ENCODE measurements around the gene SHROOM2. TPM values are rescaled to one million over a fixed set of nuclear protein-coding genes. Genes with fewer than 3 reads are reported as not detected.

The SHROOM2 gene
- total and polyA plus RNA-seq, 9 of the 15 experiments (the other 6 are each of a cell fraction or from before 2014, with no cell fraction given): not detected

DNA sequence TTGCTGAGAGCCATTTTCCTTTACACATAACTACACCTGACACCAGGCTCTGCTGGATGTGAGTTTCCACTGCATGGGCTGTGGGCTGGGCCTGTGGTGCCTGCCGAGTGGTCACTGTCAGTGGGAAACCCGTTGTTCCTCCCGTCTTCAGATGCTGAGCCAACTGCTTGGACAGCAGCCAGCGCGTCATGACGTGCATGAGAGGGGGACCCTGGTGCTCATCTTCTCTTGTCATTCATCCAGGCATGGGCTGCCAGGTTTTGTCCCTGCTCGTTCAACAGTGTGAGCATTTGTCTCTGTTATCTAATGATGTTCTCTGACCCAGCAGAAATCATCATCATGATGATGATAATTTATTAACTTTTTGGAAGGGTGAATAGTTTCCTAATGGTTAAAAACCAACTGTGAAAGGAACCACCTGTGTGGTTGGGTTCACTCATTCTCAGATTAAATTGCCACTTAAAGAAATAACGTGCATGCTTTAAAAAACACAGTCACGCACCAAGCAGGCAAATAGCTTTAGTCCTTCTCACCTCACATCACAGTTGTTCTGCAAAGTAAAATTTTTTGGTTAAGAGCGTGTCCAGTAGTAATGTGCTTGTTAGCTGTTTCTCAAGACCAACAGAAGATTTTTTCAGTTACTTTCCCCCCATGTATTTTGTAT, 161.0 kb downstream of the SHROOM2 start:
- Histone ChIP-seq H3K79me2 (ENCODE audit: control insufficient read depth, insufficient read depth, low read length) (no peaks in the 10 kb centered on the region), H3K4me2 (ENCODE audit: insufficient read depth, low read length) (no peak overlapping the region), H3K9ac (ENCODE audit: insufficient read depth in 1 of 2, low read depth in 2 of 2, low read length in 2 of 2) (no peak overlapping the region), H3K27me3 (ENCODE audit: control insufficient read depth in 2 of 2, insufficient read depth in 2 of 2, low read length in 2 of 2) (peaks cover 0 to 43% of the 10 kb centered on the region in 2 experiments; a peak in 2 of 5 replicates), H4K20me1 (replicated peaks; ENCODE audit: control insufficient read depth, insufficient read depth, low read length) (no peaks in the 10 kb centered on the region), H3K4me3 (no peak overlapping the region), H3K36me3 (ENCODE audit: control insufficient read depth, insufficient read depth, low read length) (no peaks in the 10 kb centered on the region), H3K9me1 (ENCODE audit: control insufficient read depth, insufficient read depth, low read length) (no peaks in the 10 kb centered on the region), H2AFZ (ENCODE audit: low read depth, low read length) (no peak overlapping the region), H3K27ac (ENCODE audit: extremely low read depth, low read depth, low read length) (no peak overlapping the region), H3K4me1 (replicated peaks in 1 of 2; ENCODE audit: control insufficient read depth in 2 of 2, insufficient read depth in 2 of 2, low read length in 2 of 2) (no peaks in the 10 kb centered on the region), H3K9me3 (replicated peaks; ENCODE audit: control insufficient read depth, insufficient read depth, low read depth, low read length) (no peaks in the 10 kb centered on the region)
- DNase-seq (ENCODE audit: extremely low read depth in 1 of 4, low spot score in 3 of 4) (no peak), FAIRE-seq (no peak), ATAC-seq (no peak)
- ChIA-PET POLR2A (no interaction called here), CTCF (ENCODE audit: low intra/inter-chr PET ratio) (no interaction called here)
- TF ChIP-seq ZNF766 (CRISPR knock-in tag; conservative IDR thresholded peaks at IDR 0.05) (no peak), ZBTB8A (IDR thresholded peaks at IDR 0.05; ENCODE audit: partially characterized antibody) (no peak), CBFA2T3 (IDR thresholded peaks at IDR 0.05) (no peak), SREBF2 (CRISPR knock-in tag; IDR thresholded peaks at IDR 0.05) (no peak), GABPA (tag; conservative IDR thresholded peaks at IDR 0.05; ENCODE audit: low read depth) (no peak), KLF10 (CRISPR knock-in tag; IDR thresholded peaks at IDR 0.05) (no peak)
- in situ Hi-C loops (cut with MboI) (no loop called here), intact Hi-C loops (cut with micrococcal nuclease) (no loop called here)
- 3% methylated on average over 8 of the region's 10 CpGs for WGBS (ENCODE audit: insufficient coverage, low coverage, missing lambda C conversion rate)
- no TSS peak for BruUV-seq (replicated peaks)

DNA sequence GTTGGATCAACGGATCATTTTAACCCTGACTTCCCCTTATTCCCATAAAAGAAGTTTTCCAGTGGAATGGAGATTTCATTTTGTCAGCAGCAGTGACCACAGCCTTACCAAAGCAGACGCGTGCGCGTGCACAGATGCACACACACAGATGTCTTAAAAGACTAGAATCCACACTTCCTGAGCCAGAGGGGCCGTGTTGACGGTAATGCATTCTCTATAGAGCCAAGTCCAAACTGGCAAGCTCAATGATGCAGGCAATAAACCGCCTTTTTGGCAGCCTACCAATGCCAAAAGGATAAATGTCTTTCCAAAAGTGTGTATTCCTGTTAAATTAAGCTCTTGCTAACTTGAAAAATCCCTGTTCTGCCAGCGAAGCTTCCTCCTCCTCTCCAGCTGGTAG, 162.2 kb downstream of the SHROOM2 start:
- H3K9ac ChIP-seq (ENCODE audit: insufficient read depth in 1 of 2, low read depth in 2 of 2, low read length in 2 of 2): no peak overlapping the region
- WGBS (ENCODE audit: insufficient coverage, low coverage, missing lambda C conversion rate): 4% methylated on average over 9 of the region's 9 CpGs
- H3K4me2 ChIP-seq (ENCODE audit: insufficient read depth, low read length): no peak overlapping the region
- no peaks in the 10 kb centered on the region for H3K36me3 ChIP-seq (ENCODE audit: control insufficient read depth, insufficient read depth, low read length)
- ChIA-PET POLR2A (no interaction called here), CTCF (ENCODE audit: low intra/inter-chr PET ratio) (no interaction called here)
- FAIRE-seq (no peak), ATAC-seq (no peak), DNase-seq (ENCODE audit: extremely low read depth in 1 of 4, low spot score in 3 of 4) (no peak)
- peaks cover 0 to 43% of the 10 kb centered on the region in 2 experiments; a peak in 2 of 5 replicates for H3K27me3 ChIP-seq (ENCODE audit: control insufficient read depth in 2 of 2, insufficient read depth in 2 of 2, low read length in 2 of 2)
- H4K20me1 ChIP-seq (replicated peaks; ENCODE audit: control insufficient read depth, insufficient read depth, low read length): no peaks in the 10 kb centered on the region
- intact Hi-C loops (cut with micrococcal nuclease) (no loop called here), in situ Hi-C loops (cut with MboI) (no loop called here)
- no peak overlapping the region for H3K4me3 ChIP-seq
- H3K9me3 ChIP-seq (replicated peaks; ENCODE audit: control insufficient read depth, insufficient read depth, low read depth, low read length): no peaks in the 10 kb centered on the region
- BruUV-seq (replicated peaks): no TSS peak
- no peaks in the 10 kb centered on the region for H3K4me1 ChIP-seq (replicated peaks in 1 of 2; ENCODE audit: control insufficient read depth in 2 of 2, insufficient read depth in 2 of 2, low read length in 2 of 2)
- H3K79me2 ChIP-seq (ENCODE audit: control insufficient read depth, insufficient read depth, low read length): no peaks in the 10 kb centered on the region
- no peaks in the 10 kb centered on the region for H3K9me1 ChIP-seq (ENCODE audit: control insufficient read depth, insufficient read depth, low read length)
- no peak overlapping the region for H3K27ac ChIP-seq (ENCODE audit: extremely low read depth, low read depth, low read length)
- no peak overlapping the region for H2AFZ ChIP-seq (ENCODE audit: low read depth, low read length)
- TF ChIP-seq ZNF384 (IDR thresholded peaks at IDR 0.05; ENCODE audit: low read depth, low read length) (no peak), CBX2 (IDR thresholded peaks at IDR 0.05; ENCODE audit: insufficient read depth, low read length, poor library complexity, severe bottlenecking) (no peak), ZNF408 (CRISPR knock-in tag; IDR thresholded peaks at IDR 0.05; ENCODE audit: low read depth) (no peak), MIER1 (IDR thresholded peaks at IDR 0.05; ENCODE audit: low read depth) (no peak), RBM25 (IDR thresholded peaks at IDR 0.05; ENCODE audit: low read depth, low read length, severe bottlenecking) (no peak), RFX1 (IDR thresholded peaks at IDR 0.05) (no peak), EGR1 (conservative IDR thresholded peaks at IDR 0.05) (no peak), ILF3 (IDR thresholded peaks at IDR 0.05; ENCODE audit: borderline replicate concordance) (no peak), ILK (tag; IDR thresholded peaks at IDR 0.05; ENCODE audit: borderline replicate concordance, low read depth) (no peak)
- TF ChIP-seq, protein P1, sequence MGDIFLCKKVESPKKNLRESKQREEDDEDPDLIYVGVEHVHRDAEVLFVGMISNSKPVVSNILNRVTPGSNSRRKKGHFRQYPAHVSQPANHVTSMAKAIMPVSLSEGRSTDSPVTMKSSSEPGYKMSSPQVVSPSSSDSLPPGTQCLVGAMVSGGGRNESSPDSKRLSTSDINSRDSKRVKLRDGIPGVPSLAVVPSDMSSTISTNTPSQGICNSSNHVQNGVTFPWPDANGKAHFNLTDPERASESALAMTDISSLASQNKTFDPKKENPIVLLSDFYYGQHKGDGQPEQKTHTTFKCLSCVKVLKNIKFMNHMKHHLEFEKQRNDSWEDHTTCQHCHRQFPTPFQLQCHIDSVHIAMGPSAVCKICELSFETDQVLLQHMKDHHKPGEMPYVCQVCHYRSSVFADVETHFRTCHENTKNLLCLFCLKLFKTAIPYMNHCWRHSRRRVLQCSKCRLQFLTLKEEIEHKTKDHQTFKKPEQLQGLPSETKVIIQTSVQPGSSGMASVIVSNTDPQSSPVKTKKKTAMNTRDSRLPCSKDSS (IDR thresholded peaks at IDR 0.05; ENCODE audit: low read depth, partially characterized antibody): no peak
